Fibroblast of peridontal ligament (primary cell): ENCODE data around the gene MTMR2.

Experiments
- DNase-seq: peaks from one replicate; pipeline ENCODE4 v3.0.0-alpha.2; 2010; ENCODE audit errors: extremely low read depth

Gene MTMR2

DNA sequence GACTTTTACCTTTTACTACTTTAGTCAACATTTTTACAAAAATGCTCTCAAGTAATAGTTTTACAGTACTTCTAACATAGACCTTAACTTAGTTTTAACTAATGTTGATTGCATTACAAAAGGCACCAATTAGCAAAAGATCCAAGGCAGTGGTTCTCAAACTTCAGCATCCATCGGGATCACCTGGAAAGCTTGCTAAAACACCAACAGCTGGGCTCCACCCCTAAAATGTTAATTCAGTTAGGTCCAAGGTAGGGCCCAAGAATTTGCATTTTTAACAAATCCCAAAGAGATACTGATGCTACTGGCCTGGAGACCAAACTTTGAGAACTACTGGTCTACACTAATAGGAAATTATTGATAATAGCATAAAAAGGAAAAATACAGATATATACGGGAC lies 5.9 kb downstream of the MTMR2 start:
- DNase-seq = no peak

DNA sequence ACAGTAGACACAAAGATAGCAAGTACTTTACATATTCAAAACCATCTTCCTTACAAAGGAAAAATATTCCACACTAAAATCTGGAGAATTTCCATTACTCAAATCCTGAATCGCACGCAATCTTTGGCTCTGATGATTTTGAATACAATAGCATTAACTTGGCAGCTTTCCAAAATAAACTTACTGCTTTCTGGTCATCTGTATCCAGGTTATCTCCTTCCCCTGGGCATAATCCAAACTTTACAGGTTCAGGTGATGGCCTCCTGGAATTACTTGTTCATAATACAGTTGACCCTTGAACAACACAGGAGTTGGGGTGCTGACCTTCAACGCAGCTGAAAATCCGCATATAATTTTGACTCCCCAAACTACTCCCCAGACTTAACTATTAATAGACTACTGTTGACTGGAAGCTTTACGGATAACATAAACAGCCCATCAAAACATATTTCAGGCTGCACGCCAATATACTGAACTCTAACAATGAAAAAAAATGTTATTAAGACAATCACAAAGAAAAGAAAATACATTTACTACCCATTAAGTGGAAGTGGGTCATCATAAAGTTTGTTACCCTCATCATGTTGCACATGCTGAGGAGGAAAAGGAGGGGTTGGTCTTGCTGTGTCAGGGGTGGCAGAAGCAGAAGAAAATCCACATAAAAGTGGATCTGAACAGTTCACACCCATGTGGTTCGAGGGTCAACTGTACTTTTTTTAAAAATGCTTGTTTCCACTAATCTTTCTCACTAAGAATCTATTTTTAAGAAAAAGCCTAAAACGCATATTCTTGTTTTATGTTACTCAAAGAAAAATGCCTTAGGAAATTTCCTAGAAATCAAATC lies 6.5 kb downstream of the MTMR2 start:
- no peak for DNase-seq

DNA sequence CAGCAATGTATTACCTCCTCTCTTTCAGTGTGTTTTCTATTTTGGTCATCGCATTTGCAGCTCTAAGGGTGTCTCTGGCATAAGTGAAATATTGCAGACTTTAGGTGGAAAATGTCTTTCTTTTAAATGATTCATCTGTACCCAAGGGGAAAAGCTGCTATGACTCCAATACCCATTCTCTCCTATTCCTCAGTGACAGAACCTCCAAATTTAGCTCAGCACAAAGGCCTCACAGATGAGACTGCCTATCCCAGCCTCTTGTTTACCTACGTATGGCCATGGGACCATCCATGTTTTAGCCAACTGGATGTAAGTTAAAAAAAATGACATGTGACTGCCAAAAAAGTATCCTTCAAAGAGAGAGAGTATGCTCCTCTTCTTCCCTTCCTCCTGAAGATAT lies 7.9 kb downstream of the MTMR2 start:
- DNase-seq = no peak

DNA sequence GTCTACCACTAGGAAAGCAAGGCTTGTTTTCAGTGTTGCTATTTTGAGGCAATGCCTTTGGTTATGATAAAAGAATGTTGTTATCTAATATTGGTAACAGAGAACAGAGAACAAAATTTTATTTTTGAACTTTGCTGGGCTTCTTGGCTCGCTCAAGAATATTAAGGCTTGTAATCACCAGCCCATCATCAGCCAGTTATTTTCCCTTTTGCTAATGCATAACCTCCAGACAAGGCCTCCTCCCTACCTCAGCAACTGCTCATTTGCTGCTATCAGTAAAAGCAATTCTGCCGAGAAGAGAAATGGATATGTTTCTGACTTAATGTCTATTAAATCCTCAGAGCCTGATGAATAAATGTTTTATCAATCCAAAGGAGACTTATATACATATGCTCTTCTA lies 8.9 kb downstream of the MTMR2 start:
- DNase-seq = no peak

DNA sequence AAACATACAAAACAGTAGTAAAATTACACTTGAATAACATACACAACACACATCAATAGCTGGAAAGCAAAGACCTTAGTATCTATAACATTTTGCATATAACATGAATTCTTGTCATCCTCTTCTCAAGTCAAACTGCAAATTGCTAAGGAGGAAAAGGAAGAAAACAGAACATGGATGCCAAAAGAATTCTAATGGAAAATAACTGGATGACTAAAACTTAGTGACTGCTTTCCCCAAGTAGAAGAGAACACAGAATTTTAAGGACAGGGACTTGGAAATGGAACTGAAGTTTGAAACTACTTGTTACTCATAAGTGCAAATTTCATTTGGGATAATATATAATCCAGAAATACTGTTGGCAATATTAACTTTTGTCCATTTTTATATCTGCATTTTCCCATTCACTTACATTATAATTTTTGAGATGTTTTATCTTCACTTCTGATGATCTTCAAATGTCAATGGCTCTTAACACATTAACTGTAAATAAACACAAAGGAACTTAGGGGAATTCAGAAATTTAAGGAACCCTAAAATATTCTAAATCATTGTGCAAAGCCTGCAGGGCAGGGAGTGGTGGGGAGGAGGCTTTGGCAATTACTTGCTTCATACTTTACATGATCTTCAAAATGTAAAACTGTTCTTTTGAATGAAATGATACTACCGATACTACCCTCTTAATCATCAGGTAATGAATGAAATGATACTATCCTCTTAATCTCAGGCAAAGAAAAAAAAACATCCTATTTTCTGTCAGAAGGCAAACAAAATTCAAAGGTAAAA lies 9.9 kb downstream of the MTMR2 start:
- DNase-seq = no peak

DNA sequence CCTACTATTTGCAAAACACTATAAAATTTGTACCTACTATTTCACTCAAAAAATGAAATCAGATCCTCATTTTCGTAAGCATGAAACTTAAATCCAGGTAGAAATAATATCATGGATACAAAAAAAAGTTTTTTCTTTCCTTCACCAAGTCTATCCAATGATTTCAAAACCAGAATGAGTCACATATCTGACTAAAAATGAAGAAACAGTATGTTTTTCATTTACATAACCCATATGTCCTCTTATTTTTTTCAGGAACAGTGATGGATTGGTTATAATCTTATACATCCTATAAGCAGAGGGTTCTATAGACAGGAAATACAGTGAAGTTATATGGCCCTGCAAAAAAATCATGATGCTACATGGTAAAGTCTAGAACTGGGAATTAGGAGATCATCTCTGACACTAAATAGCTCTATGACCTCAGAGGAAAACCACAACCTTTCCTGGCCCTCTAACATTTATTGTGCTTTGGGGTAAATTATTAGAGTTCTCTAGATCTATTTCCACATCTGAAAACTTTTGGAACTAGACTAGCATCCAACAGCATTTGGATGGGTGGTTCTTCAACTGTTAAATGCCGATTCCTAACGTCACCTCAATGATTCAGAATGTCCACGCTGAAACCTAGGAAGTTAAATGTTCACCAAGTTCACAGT lies 10.9 kb downstream of the MTMR2 start:
- DNase-seq = peak; percentile 78

DNA sequence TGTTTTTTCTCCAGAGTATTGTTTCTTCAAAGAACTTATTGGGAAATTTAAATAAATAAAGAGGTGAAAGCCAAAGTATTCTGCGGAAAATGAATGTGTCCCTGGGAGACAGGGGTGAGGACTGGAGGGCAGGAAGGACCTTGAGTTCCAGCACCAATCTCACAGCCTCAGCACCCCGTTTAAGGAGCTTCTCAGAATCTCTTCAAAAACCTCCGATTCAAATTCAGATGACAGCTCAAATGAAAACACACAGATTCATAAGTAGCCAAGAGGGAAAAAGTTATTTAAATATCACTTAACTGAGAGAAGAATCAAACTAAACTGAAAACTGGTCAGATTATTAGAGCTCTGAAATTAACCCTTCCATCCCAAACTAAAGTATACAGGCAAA lies 12.5 kb downstream of the MTMR2 start:
- no peak for DNase-seq

DNA sequence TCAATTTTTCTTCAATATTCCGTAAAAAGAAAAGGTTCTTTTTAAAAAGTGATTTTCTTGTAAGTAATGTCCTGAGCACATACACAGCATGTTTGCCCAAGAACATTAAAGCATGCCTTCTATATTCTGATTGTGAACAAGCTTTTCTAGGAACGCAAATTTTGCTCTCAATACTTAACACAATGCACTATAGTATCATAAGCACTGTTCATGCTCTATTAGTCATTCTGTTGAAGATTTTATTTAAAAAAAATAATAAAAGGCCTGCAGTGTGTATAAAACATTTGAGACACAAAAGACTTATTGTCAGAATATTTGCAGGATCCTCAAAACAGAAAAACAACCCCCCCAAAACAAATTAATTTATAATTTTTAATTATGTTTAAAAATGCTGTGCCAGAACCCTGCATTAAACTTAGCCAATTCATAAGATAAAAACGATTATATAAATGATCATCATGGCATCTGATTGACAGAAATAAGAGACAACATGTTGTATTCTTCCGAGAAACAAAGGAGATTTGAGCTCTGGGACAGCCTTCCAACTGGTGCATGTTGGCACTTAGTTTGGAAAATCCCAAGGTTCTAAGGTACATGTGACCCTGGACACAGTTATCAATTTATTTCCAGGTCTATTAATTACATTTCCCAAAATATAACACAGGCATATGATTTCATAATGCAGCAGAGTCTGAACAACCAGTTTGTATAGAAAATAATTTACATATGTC lies 13.1 kb downstream of the MTMR2 start:
- DNase-seq = no peak

DNA sequence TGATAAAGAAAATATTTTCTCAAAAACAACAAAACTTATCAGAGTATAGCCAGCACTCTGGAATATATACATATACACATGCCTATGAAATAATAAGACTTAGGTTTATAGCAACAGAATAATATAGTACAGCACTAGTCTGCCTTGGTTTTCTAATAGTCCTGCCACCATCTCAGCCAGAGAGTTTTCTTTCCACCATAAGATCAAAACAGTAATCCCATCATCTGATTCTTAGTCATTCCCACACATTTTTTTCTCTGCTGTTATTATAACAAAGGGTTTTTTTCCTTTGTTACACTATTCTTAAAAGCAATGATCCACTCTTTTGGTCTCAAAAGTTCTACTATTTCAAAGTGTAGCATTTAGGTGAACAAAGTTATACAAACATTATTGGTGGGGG lies 15.1 kb downstream of the MTMR2 start:
- DNase-seq = peak; percentile 70

DNA sequence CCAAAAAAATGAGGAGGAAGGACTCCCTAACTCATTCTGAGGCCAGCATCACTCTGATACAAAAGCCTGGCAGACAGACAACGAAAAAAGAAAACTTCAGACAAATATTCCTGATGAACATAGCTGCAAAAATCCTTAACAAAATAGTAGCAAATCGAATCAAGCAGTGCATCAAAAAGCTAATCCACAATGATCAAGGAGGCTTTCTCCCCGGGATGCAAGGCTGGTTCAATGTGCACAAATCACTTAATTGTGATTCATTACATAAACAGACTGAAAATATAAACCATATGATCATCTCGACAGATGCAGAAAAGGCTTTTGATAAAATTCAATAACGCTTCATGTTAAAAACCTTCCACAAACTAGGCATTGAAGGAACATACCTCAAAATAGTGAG lies 16.4 kb downstream of the MTMR2 start:
- DNase-seq = no peak

DNA sequence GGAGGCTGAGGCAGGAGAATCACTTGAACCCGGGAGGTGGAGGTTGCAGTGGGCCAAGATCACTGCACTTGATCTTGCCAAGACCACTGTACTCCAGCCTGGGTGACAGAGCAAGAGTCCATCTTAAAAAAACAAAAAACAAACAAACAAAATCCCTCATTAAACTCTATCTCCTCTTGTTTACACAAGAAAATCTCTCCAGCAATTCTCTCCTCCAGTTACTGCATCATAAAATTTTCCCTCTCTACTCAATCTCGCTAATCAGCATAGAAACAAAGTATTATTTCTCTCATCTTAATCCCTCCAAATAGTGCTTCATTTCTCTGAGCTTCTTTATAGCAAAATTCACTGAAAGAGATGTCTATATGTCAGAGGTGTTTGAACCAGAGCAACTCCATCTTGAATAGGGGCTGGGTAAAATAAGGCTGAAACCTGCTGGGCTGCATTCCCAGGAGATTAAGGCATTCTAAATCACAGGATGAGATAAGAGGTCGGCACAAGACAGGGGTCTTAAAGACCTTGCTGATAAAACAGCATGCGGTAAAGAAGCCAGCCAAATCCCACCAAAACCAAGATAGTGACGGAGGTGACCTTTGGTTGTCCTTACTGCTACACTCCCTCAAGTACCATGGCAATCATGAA lies 19.8 kb downstream of the MTMR2 start:
- no peak for DNase-seq

DNA sequence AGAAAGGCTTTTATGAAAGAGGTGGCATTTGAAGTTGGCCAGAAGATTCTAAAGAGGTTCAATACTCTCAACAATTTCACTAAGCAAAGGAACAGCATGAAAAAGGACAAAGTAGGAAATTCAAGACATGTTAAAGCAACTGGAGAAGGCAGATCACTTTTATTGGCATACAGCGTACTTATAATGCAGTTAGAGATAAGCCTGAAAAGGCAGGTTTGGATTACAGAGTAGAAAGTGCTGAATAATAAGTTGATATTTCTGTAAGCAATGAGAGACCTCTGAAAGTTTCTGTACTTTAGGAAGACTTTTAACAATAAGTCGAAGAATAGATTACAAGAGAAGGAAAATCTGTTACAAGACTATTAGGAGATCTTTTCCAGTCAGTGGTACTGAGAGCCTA lies 25.1 kb downstream of the MTMR2 start:
- DNase-seq = no peak

DNA sequence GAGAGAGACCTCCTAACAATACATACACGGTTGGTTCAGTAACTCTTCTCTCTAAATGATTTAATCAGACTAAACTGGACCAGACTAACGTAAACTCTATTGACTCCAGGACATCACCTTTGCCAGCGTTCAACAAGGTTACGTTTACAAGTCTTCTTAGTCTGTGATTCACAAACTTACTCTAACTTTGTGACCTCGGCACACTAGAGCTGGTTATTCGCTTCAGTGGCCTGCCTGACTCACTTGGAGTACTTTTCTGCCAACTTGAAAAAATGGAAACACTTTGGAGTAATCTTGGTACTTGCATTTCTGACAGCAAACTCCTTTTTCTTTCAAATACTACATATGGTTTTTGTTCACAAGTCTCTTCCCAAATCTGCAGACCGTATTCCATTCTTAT lies 26.2 kb downstream of the MTMR2 start:
- peak; percentile 73 for DNase-seq

DNA sequence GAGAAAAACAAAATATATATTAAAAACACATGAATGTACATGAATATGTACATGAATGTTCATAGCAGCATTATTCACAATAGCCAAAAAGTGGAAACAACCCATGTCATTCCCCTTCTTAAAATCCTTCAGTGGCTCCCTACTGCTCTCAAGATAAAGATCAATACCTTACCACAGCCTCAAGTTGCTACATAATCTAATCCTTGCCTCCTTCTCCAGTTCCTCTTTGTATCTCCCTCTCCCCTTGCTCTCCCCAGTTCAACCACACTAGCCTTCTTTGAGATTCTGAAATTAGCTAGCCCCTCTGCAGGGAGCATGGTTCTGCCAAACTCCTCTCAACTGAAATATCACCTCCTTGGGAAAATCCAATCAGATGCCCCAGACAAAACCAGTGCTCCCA lies 28.1 kb downstream of the MTMR2 start:
- DNase-seq = no peak

DNA sequence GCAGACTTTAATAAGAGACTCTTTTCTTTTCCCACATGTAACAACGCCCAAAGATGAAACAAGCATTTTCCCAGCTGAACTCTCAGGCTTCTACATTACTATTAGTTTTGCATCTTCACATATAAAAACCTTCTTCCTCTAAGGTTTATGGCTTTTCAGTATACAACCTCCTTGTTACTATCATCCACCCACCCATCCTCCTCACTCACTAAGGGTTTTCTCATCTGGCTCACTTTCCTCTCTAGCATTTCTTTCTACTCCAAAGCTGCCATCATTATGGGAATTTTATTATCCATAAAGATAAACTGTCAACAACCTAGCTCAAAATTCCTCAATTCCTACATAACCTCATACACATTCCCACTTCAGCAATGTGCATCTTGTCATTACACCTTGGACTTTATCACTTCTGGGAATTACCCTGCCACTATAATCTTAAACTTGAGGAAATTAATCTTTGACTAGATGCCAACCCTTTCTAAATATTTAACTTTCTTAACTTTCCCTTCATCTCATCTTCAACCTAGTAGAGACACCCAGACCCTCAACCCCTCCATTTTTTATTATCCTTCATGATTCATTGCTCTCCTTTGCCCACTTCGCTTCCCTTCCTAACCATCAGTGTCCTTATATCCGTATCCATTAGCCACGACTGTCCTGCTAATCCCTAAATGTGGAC lies 30.9 kb downstream of the MTMR2 start:
- no peak for DNase-seq

DNA sequence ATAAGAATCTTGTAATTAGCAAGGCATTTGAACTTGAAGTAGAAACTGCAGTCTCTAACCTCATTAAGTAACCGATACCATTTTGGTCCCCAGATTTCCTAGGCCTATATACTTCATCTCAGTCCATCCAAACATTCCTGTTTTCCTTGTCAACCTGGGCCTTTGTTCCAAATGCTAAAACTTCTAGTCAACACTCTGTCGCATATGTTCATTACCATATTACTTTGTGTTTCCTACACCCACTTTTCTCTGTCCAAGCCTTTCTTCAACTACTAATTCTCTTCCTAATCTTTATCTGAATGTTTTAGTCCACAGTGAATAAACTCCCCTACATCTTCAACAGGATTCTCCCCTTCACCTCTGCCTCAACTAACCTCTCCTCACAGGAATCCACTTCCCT lies 31.4 kb downstream of the MTMR2 start:
- DNase-seq = no peak

DNA sequence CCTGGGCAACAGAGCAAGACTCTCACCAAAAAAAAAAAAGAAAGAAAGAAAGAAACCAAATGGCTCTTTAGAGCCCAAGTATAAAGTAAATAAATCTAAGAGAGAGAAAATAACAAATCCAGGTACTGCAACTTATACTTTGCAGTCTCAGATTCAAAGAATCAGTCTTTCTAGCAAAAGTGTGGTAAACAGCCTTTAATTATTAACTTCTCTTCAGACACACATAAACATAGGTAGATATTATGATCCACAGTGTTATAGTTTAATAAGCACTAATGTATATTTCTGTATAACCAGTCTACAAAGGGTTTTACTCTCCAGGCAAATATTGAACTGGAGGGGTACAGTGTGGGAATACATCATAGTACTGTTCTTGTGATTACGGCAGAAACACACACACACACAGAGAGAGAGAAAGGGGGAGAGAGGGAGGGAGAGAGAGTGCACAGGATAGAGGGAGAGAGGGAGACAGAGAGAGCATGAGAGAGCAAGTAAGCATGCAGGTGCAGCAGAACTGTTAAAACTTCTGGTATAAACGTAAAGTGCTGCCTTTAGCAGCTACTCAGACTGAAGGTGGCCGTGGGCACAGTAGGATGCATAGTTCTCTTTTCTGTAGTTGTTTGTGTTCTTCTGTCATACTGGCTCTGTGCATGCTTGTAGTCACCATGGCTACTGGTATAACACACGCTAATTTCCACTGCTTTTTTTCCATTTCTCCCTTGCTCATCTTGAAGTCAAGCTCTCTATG lies 32.3 kb downstream of the MTMR2 start:
- DNase-seq = peak; percentile 69

DNA sequence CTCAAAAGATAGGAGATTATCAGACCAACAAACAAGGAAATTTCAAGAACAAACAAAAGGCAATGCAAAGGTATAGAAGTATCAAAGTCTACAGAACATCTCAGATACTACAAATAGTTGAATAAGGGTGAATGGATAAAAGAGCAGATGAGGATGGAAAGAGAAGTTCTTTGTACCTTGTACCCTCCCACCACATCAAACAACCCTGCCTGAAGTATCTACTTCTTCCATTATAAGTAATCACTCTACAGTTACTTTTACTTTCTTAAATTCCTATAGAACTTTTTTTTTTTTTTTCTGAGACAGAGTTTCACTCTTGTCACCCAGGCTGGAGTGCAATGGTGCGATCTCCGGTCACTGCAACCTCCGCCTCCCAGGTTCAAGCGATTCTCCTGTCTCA lies 35.1 kb downstream of the MTMR2 start:
- no peak for DNase-seq

DNA sequence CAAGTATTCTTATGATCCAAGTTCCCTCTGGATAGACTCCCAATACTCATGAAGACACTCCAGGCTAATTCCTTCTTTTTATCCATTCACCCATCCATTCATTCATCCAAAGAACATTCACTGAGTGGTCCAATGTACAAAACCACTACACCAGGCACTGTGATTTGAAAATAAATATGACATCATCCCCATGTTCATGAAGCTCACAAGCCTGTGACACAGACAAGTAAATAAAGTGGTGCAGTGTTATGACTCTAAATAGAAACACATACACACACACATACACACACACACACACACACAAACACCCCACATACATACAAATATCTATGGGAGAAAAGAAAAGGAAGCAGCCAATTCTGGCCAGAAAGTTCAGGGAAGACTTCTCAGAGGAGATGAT lies 35.5 kb downstream of the MTMR2 start:
- DNase-seq = no peak

DNA sequence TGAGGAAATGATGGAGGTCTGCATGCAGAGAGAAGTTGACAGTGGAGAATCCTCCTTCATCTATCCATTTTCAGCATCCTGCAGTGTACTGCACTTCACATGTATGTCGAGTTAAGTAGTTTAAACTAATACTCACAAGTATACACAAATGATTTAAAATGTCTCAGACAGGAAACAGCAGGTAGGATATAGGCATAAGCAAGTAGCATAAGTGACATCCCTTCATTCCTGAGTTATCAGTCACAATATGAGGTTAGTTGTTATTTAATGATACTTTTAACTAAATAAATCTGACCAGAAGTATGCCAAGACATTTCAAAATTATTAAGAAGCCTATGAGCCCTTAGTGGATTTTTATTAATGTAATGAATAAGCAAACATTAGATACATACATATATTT lies 37.4 kb downstream of the MTMR2 start:
- DNase-seq = no peak
